ENCODE measurements around the gene USP17L12. TPM values are rescaled to one million over a fixed set of nuclear protein-coding genes. Genes with fewer than 3 reads are reported as not detected.

The USP17L12 gene, protein sequence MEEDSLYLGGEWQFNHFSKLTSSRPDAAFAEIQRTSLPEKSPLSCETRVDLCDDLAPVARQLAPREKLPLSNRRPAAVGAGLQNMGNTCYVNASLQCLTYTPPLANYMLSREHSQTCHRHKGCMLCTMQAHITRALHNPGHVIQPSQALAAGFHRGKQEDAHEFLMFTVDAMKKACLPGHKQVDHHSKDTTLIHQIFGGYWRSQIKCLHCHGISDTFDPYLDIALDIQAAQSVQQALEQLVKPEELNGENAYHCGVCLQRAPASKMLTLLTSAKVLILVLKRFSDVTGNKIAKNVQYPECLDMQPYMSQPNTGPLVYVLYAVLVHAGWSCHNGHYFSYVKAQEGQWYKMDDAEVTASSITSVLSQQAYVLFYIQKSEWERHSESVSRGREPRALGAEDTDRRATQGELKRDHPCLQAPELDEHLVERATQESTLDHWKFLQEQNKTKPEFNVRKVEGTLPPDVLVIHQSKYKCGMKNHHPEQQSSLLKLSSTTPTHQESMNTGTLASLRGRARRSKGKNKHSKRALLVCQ
- not detected in 2 replicates for total RNA-seq

DNA sequence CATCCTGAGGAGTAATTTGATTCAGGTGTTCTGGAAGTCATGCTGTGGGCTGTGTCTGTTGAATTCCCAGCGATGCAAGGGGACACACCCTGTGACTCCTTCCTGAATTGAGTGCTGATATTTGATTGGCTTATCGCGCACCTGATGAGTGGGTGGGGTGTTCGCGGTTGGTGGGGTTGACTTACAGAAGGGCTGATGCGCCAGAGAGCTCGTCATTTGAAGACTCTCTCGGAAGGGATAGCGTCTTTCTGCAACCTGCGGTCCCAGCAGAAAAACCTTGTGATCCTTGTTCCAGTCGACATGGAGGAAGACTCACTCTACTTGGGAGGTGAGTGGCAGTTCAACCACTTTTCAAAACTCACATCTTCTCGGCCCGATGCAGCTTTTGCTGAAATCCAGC lies at the start of gene USP17L12:
Gene USP17L12 (plus strand): TSS at position 301 of the 400 bp plus-strand sequence. CDS start 0 bp downstream, at position 301.

DNA sequence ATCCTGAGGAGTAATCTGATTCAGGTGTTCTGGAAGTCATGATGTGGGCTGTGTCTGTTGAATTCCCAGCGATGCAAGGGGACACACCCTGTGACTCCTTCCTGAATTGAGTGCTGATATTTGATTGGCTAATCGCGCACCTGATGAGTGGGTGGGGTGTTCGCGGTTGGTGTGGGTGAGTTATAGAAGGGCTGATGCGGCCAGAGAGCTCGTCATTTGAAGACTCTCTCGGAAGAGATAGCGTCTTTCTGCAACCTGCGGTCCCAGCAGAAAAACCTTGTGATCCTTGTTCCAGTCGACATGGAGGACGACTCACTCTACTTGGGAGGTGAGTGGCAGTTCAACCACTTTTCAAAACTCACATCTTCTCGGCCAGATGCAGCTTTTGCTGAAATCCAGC lies 9.6 kb upstream of the USP17L12 start, which contains the start of gene USP17L10:
Gene USP17L10 (plus strand): TSS at position 301 of the 400 bp plus-strand sequence. CDS start 0 bp downstream, at position 301.

DNA sequence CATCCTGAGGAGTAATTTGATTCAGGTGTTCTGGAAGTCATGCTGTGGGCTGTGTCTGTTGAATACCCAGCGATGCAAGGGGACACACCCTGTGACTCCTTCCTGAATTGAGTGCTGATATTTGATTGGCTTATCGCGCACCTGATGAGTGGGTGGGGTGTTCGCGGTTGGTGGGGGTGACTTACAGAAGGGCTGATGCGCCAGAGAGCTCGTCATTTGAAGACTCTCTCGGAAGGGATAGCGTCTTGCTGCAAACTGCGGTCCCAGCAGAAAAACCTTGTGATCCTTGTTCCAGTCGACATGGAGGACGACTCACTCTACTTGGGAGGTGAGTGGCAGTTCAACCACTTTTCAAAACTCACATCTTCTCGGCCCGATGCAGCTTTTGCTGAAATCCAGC lies 4.8 kb upstream of the USP17L12 start, which contains the start of gene USP17L11:
Gene USP17L11 (plus strand): TSS at position 301 of the 400 bp plus-strand sequence. CDS start 0 bp downstream, at position 301.

DNA sequence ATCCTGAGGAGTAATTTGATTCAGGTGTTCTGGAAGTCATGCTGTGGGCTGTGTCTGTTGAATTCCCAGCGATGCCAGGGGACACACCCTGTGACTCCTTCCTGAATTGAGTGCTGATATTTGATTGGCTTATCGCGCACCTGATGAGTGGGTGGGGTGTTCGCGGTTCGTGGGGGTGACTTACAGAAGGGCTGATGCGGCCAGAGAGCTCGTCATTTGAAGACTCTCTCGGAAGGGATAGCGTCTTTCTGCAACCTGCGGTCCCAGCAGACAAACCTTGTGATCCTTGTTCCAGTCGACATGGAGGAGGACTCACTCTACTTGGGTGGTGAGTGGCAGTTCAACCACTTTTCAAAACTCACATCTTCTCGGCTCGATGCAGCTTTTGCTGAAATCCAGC lies 4.6 kb downstream of the USP17L12 start, which contains the start of gene USP17L13:
Gene USP17L13 (plus strand): TSS at position 301 of the 400 bp plus-strand sequence. CDS start 0 bp downstream, at position 301.

GRCh38 chr4:9234085-9234484 lies 14.1 kb downstream of the USP17L12 start, which contains the start of gene USP17L15:
Gene USP17L15 (plus strand): TSS chr4:9234385. CDS start chr4:9234385, 0 bp downstream.

DNA sequence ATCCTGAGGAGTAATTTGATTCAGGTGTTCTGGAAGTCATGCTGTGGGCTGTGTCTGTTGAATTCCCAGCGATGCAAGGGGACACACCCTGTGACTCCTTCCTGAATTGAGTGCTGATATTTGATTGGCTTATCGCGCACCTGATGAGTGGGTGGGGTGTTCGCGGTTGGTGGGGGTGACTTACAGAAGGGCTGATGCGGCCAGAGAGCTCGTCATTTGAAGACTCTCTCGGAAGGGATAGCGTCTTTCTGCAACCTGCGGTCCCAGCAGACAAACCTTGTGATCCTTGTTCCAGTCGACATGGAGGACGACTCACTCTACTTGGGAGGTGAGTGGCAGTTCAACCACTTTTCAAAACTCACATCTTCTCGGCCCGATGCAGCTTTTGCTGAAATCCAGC lies 23.6 kb downstream of the USP17L12 start, which contains the start of gene USP17L17:
Gene USP17L17 (plus strand): TSS at position 301 of the 400 bp plus-strand sequence. CDS start 0 bp downstream, at position 301.

GRCh38 chr4:9247953-9248680 lies 28.2 kb downstream of the USP17L12 start, which contains the start of gene USP17L18:
Gene USP17L18 (plus strand): TSS chr4:9248630. CDS start chr4:9248630, 0 bp downstream.

DNA sequence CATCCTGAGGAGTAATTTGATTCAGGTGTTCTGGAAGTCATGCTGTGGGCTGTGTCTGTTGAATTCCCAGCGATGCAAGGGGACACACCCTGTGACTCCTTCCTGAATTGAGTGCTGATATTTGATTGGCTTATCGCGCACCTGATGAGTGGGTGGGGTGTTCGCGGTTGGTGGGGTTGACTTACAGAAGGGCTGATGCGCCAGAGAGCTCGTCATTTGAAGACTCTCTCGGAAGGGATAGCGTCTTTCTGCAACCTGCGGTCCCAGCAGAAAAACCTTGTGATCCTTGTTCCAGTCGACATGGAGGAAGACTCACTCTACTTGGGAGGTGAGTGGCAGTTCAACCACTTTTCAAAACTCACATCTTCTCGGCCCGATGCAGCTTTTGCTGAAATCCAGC lies 33.1 kb downstream of the USP17L12 start, which contains the start of gene USP17L19:
Gene USP17L19 (plus strand): TSS at position 301 of the 400 bp plus-strand sequence. CDS start 0 bp downstream, at position 301.

GRCh38 chr4:9257824-9258223 lies 37.9 kb downstream of the USP17L12 start, which contains the start of gene USP17L20:
Gene USP17L20 (plus strand): TSS chr4:9258124. CDS start chr4:9258124, 0 bp downstream.

DNA sequence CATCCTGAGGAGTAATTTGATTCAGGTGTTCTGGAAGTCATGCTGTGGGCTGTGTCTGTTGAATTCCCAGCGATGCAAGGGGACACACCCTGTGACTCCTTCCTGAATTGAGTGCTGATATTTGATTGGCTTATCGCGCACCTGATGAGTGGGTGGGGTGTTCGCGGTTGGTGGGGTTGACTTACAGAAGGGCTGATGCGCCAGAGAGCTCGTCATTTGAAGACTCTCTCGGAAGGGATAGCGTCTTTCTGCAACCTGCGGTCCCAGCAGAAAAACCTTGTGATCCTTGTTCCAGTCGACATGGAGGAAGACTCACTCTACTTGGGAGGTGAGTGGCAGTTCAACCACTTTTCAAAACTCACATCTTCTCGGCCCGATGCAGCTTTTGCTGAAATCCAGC lies 42.6 kb downstream of the USP17L12 start, which contains the start of gene USP17L21:
Gene USP17L21 (plus strand): TSS at position 301 of the 400 bp plus-strand sequence. CDS start 0 bp downstream, at position 301.

DNA sequence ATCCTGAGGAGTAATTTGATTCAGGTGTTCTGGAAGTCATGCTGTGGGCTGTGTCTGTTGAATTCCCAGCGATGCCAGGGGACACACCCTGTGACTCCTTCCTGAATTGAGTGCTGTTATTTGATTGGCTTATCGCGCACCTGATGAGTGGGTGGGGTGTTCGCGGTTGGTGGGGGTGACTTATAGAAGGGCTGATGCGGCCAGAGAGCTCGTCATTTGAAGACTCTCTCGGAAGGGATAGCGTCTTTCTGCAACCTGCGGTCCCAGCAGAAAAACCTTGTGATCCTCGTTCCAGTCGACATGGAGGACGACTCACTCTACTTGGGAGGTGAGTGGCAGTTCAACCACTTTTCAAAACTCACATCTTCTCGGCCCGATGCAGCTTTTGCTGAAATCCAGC lies 47.4 kb downstream of the USP17L12 start, which contains the start of gene USP17L22:
Gene USP17L22 (plus strand): TSS at position 301 of the 400 bp plus-strand sequence. CDS start 0 bp downstream, at position 301.

Other genes with a start within 250 kb of the USP17L12 start
- gene FAM90A26, start 49.7 kb upstream of the USP17L12 start, total RNA-seq, result not detected in 2 replicates
- not detected in 2 replicates for gene USP17L10, start 9.5 kb upstream of the USP17L12 start, total RNA-seq
- not detected in 2 replicates for gene USP17L11, start 4.7 kb upstream of the USP17L12 start, total RNA-seq
- gene USP17L13, start 4.7 kb downstream of the USP17L12 start, total RNA-seq, result not detected in 2 replicates
- not detected in 2 replicates for gene USP17L15, start 14.2 kb downstream of the USP17L12 start, total RNA-seq
- not detected in 2 replicates for gene USP17L17, start 23.7 kb downstream of the USP17L12 start, total RNA-seq
- not detected in 2 replicates for gene USP17L18, start 28.5 kb downstream of the USP17L12 start, total RNA-seq
- not detected in 2 replicates for gene USP17L19, start 33.2 kb downstream of the USP17L12 start, total RNA-seq
- not detected in 2 replicates for gene USP17L20, start 38.0 kb downstream of the USP17L12 start, total RNA-seq
- not detected in 2 replicates for gene USP17L21, start 42.7 kb downstream of the USP17L12 start, total RNA-seq
- gene USP17L22, start 47.5 kb downstream of the USP17L12 start, total RNA-seq, result not detected in 2 replicates
- gene USP17L24, start 105.0 kb downstream of the USP17L12 start, total RNA-seq, result not detected in 2 replicates
- gene USP17L25, start 109.8 kb downstream of the USP17L12 start, total RNA-seq, result not detected in 2 replicates
- not detected in 2 replicates for gene USP17L26, start 114.5 kb downstream of the USP17L12 start, total RNA-seq
- not detected in 2 replicates for gene USP17L5, start 119.3 kb downstream of the USP17L12 start, total RNA-seq
- gene USP17L27, start 124.0 kb downstream of the USP17L12 start, total RNA-seq, result not detected in 2 replicates
- not detected in 2 replicates for gene USP17L28, start 128.7 kb downstream of the USP17L12 start, total RNA-seq
- not detected in 2 replicates for gene USP17L29, start 133.5 kb downstream of the USP17L12 start, total RNA-seq
- gene USP17L30, start 143.0 kb downstream of the USP17L12 start, total RNA-seq, result not detected in 2 replicates
- gene DEFB131A, start 224.3 kb downstream of the USP17L12 start, total RNA-seq, result not detected in 2 replicates

Data from placental epithelial cell (primary cell).